ENCODE measurements around the gene SKAP1. TPM values are rescaled to one million over a fixed set of nuclear protein-coding genes. Genes with fewer than 3 reads are reported as not detected.
"Not testable (repeated sequence)": the region's sequence is repeated elsewhere in the genome, so short reads cannot be mapped to it uniquely, and the experiment has no call there.

The SKAP1 gene
- total RNA-seq, 1 donor from 2014 or later: not detected

GRCh38 chr17:48198950-48199541, 231.0 kb downstream of the SKAP1 start:
- DNase-seq (ENCODE audit: low spot score): no peak
- intact Hi-C loops (cut with DNase I): no loop called here

GRCh38 chr17:48195910-48196309, 234.1 kb downstream of the SKAP1 start:
- intact Hi-C loops (cut with DNase I): no loop called here
- DNase-seq (ENCODE audit: low spot score): no peak

- intact Hi-C loops (cut with DNase I): no loop called here
Measured at GRCh38 chr17:48194097-48194550, 235.9 kb downstream of the SKAP1 start.

GRCh38 chr17:48192321-48192731, 237.7 kb downstream of the SKAP1 start:
- intact Hi-C loops (cut with DNase I): no loop called here
- DNase-seq (ENCODE audit: low spot score): no peak

More at GRCh38 chr17:48194097-48194550, 235.9 kb downstream of the SKAP1 start:
- DNase-seq (ENCODE audit: low spot score): no peak

GRCh38 chr17:48191362-48191761, 238.7 kb downstream of the SKAP1 start:
- no peak for DNase-seq (ENCODE audit: low spot score)
- intact Hi-C loops (cut with DNase I): no loop called here

GRCh38 chr17:48190871-48191270, 239.1 kb downstream of the SKAP1 start:
- DNase-seq (ENCODE audit: low spot score): no peak
- intact Hi-C loops (cut with DNase I): no loop called here

GRCh38 chr17:48187872-48188608, 242.0 kb downstream of the SKAP1 start:
- intact Hi-C loops (cut with DNase I): no loop called here

GRCh38 chr17:48186317-48186716, 243.7 kb downstream of the SKAP1 start:
- not testable (repeated sequence) for DNase-seq (ENCODE audit: low spot score)

More at GRCh38 chr17:48187872-48188608, 242.0 kb downstream of the SKAP1 start:
- no peak for DNase-seq (ENCODE audit: low spot score)

GRCh38 chr17:48184721-48185120, 245.3 kb downstream of the SKAP1 start:
- intact Hi-C loops (cut with DNase I): no loop called here
- DNase-seq (ENCODE audit: low spot score): no peak

More at GRCh38 chr17:48186317-48186716, 243.7 kb downstream of the SKAP1 start:
- intact Hi-C loops (cut with DNase I): not testable (repeated sequence)

GRCh38 chr17:48181653-48182052, 248.4 kb downstream of the SKAP1 start:
- DNase-seq (ENCODE audit: low spot score): no peak
- intact Hi-C loops (cut with DNase I): no loop called here

- intact Hi-C loops (cut with DNase I): no loop called here
- DNase-seq (ENCODE audit: low spot score): no peak
Measured at GRCh38 chr17:48180842-48181629, 249.0 kb downstream of the SKAP1 start.

- no peak for DNase-seq (ENCODE audit: low spot score)
- intact Hi-C loops (cut with DNase I): no loop called here
Measured at GRCh38 chr17:48179071-48179945, 250.7 kb downstream of the SKAP1 start.

GRCh38 chr17:48178317-48178716, 251.7 kb downstream of the SKAP1 start:
- intact Hi-C loops (cut with DNase I): no loop called here
- DNase-seq (ENCODE audit: low spot score): no peak

GRCh38 chr17:48177816-48178215, 252.2 kb downstream of the SKAP1 start:
- DNase-seq (ENCODE audit: low spot score): no peak
- intact Hi-C loops (cut with DNase I): no loop called here

- DNase-seq (ENCODE audit: low spot score): no peak
- intact Hi-C loops (cut with DNase I): no loop called here
Measured at GRCh38 chr17:48176471-48176855, 253.6 kb downstream of the SKAP1 start.

- intact Hi-C loops (cut with DNase I): no loop called here
- no peak for DNase-seq (ENCODE audit: low spot score)
Measured at GRCh38 chr17:48175692-48176470, 254.1 kb downstream of the SKAP1 start.

GRCh38 chr17:48174833-48175523, 255.0 kb downstream of the SKAP1 start:
- no peak for DNase-seq (ENCODE audit: low spot score)
- intact Hi-C loops (cut with DNase I): no loop called here
